GM21367 (cell line): ENCODE results near the gene SUZ12.
"Not testable (repeated sequence)": the region's sequence is repeated elsewhere in the genome, so short reads cannot be mapped to it uniquely, and the experiment has no call there.

Source experiments
- ATAC-seq: cut with Tn5 transposase; IDR thresholded peaks from one replicate; pipeline ENCODE4 v1.9.1; 2021; ENCODE audit not compliant: unreplicated experiment

Gene SUZ12

GRCh38 chr17:32033812-32034211, 97.0 kb downstream of the SUZ12 start:
- ATAC-seq: not testable (repeated sequence)

GRCh38 chr17:32040246-32040645, 103.4 kb downstream of the SUZ12 start:
- not testable (repeated sequence) for ATAC-seq

GRCh38 chr17:32041306-32041875, 104.6 kb downstream of the SUZ12 start:
- not testable (repeated sequence) for ATAC-seq

DNA sequence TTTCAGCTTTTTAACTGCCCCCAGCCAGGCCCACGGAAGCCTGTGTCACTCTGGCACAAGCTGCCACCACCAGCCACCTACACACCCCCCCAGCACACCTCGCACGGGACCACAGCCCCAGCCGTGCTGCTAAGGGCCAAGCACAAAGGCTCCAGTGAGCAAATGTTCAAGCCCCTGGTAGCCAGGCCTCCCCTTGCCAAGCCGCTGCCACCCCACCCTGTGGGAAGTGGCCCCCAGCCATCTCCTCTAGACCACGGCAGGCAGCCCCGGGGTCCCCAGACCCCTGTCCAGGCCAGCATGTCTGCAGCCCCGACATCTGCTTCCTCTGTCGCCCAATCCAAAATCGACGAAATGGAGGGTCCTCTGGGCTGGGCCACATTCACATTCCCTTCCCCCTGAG, 105.5 kb downstream of the SUZ12 start:
- not testable (repeated sequence) for ATAC-seq

DNA sequence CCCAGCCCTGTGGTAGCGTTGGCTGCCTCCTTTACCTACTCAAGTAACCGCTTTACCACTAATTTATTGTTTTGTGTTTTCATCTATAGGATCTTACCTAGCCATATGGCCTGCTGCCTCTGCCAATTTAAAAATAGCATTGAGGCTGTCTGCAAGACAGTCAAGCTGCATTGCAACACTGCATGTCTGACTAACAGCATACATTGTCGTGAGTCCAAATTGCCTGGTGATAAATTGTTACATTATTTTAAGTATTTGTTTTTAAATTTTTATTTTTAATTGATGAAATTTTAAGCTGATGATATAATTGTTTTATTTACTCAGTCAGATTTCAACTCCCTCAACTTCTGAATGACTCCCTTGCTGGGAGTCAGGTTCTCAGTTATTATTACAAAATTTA, 108.8 kb downstream of the SUZ12 start:
- ATAC-seq: not testable (repeated sequence)

GRCh38 chr17:32047663-32048062, 110.9 kb downstream of the SUZ12 start:
- not testable (repeated sequence) for ATAC-seq
